Measurements from ENCODE around the gene DDX10. TPM values are rescaled to one million over a fixed set of nuclear protein-coding genes. Genes with fewer than 3 reads are reported as not detected.
"Not testable (repeated sequence)": the region's sequence is repeated elsewhere in the genome, so short reads cannot be mapped to it uniquely, and the experiment has no call there.

The DDX10 gene
- total RNA-seq, 1 experiment from 2014 or later = 38.7 TPM

- no peak for DNase-seq
- Histone ChIP-seq H3K27me3 (ENCODE audit: control insufficient read depth, insufficient read depth, low read length) (no peaks in the 10 kb centered on the region), H3K4me3 (ENCODE audit: insufficient read depth, low read depth, low read length) (no peak overlapping the region), H3K36me3 (replicated peaks; ENCODE audit: control insufficient read depth, insufficient read depth, low read length) (no peaks in the 10 kb centered on the region)
These were observed 125.8 kb downstream of the DDX10 start for GRCh38 chr11:108790501-108791299.

GRCh38 chr11:108793138-108793537 is 128.3 kb downstream of the DDX10 start:
- no peak overlapping the region for H3K4me3 ChIP-seq (ENCODE audit: insufficient read depth, low read depth, low read length)
- no peaks in the 10 kb centered on the region for H3K27me3 ChIP-seq (ENCODE audit: control insufficient read depth, insufficient read depth, low read length)

GRCh38 chr11:108793611-108794010 is 128.7 kb downstream of the DDX10 start:
- Histone ChIP-seq H3K4me3 (ENCODE audit: insufficient read depth, low read depth, low read length) (no peak overlapping the region), H3K36me3 (replicated peaks; ENCODE audit: control insufficient read depth, insufficient read depth, low read length) (no peaks in the 10 kb centered on the region), H3K27me3 (ENCODE audit: control insufficient read depth, insufficient read depth, low read length) (no peaks in the 10 kb centered on the region)
- DNase-seq = no peak

More at GRCh38 chr11:108793138-108793537, 128.3 kb downstream of the DDX10 start:
- no peaks in the 10 kb centered on the region for H3K36me3 ChIP-seq (replicated peaks; ENCODE audit: control insufficient read depth, insufficient read depth, low read length)
- no peak for DNase-seq

GRCh38 chr11:108796551-108796950 is 131.7 kb downstream of the DDX10 start:
- DNase-seq = peak; percentile 2
- Histone ChIP-seq H3K27me3 (ENCODE audit: control insufficient read depth, insufficient read depth, low read length) (no peaks in the 10 kb centered on the region), H3K36me3 (replicated peaks; ENCODE audit: control insufficient read depth, insufficient read depth, low read length) (no peaks in the 10 kb centered on the region), H3K4me3 (ENCODE audit: insufficient read depth, low read depth, low read length) (no peak overlapping the region)

GRCh38 chr11:108797578-108798100 is 132.8 kb downstream of the DDX10 start:
- DNase-seq = no peak
- Histone ChIP-seq H3K4me3 (ENCODE audit: insufficient read depth, low read depth, low read length) (no peak overlapping the region), H3K27me3 (ENCODE audit: control insufficient read depth, insufficient read depth, low read length) (no peaks in the 10 kb centered on the region), H3K36me3 (replicated peaks; ENCODE audit: control insufficient read depth, insufficient read depth, low read length) (no peaks in the 10 kb centered on the region)

- DNase-seq = no peak
- no peak overlapping the region for H3K4me3 ChIP-seq (ENCODE audit: insufficient read depth, low read depth, low read length)
These were observed 137.6 kb downstream of the DDX10 start for GRCh38 chr11:108802492-108802891.

GRCh38 chr11:108803776-108804175 is 138.9 kb downstream of the DDX10 start:
- no peak for DNase-seq
- Histone ChIP-seq H3K4me3 (ENCODE audit: insufficient read depth, low read depth, low read length) (no peak overlapping the region), H3K36me3 (replicated peaks; ENCODE audit: control insufficient read depth, insufficient read depth, low read length) (no peaks in the 10 kb centered on the region), H3K27me3 (ENCODE audit: control insufficient read depth, insufficient read depth, low read length) (no peaks in the 10 kb centered on the region)

More at GRCh38 chr11:108802492-108802891, 137.6 kb downstream of the DDX10 start:
- Histone ChIP-seq H3K36me3 (replicated peaks; ENCODE audit: control insufficient read depth, insufficient read depth, low read length) (no peaks in the 10 kb centered on the region), H3K27me3 (ENCODE audit: control insufficient read depth, insufficient read depth, low read length) (no peaks in the 10 kb centered on the region)

GRCh38 chr11:108804511-108804910 is 139.6 kb downstream of the DDX10 start:
- no peaks in the 10 kb centered on the region for H3K36me3 ChIP-seq (replicated peaks; ENCODE audit: control insufficient read depth, insufficient read depth, low read length)
- no peaks in the 10 kb centered on the region for H3K27me3 ChIP-seq (ENCODE audit: control insufficient read depth, insufficient read depth, low read length)
- H3K4me3 ChIP-seq (ENCODE audit: insufficient read depth, low read depth, low read length) = no peak overlapping the region
- DNase-seq = no peak

GRCh38 chr11:108805030-108805429 is 140.2 kb downstream of the DDX10 start:
- Histone ChIP-seq H3K36me3 (replicated peaks; ENCODE audit: control insufficient read depth, insufficient read depth, low read length) (no peaks in the 10 kb centered on the region), H3K4me3 (ENCODE audit: insufficient read depth, low read depth, low read length) (no peak overlapping the region), H3K27me3 (ENCODE audit: control insufficient read depth, insufficient read depth, low read length) (no peaks in the 10 kb centered on the region)
- no peak for DNase-seq

- Histone ChIP-seq H3K27me3 (ENCODE audit: control insufficient read depth, insufficient read depth, low read length) (no peaks in the 10 kb centered on the region), H3K4me3 (ENCODE audit: insufficient read depth, low read depth, low read length) (no peak overlapping the region), H3K36me3 (replicated peaks; ENCODE audit: control insufficient read depth, insufficient read depth, low read length) (no peaks in the 10 kb centered on the region)
- DNase-seq = no peak
These were observed 142.4 kb downstream of the DDX10 start for GRCh38 chr11:108807262-108807661.

- Histone ChIP-seq H3K4me3 (ENCODE audit: insufficient read depth, low read depth, low read length) (no peak overlapping the region), H3K27me3 (ENCODE audit: control insufficient read depth, insufficient read depth, low read length) (no peaks in the 10 kb centered on the region), H3K36me3 (replicated peaks; ENCODE audit: control insufficient read depth, insufficient read depth, low read length) (no peaks in the 10 kb centered on the region)
- no peak for DNase-seq
These were observed 148.2 kb downstream of the DDX10 start for GRCh38 chr11:108813086-108813485.

- no peak overlapping the region for H3K4me3 ChIP-seq (ENCODE audit: insufficient read depth, low read depth, low read length)
- H3K27me3 ChIP-seq (ENCODE audit: control insufficient read depth, insufficient read depth, low read length) = no peaks in the 10 kb centered on the region
- no peaks in the 10 kb centered on the region for H3K36me3 ChIP-seq (replicated peaks; ENCODE audit: control insufficient read depth, insufficient read depth, low read length)
- no peak for DNase-seq
These were observed 153.1 kb downstream of the DDX10 start for GRCh38 chr11:108817976-108818375.

GRCh38 chr11:108818971-108819370 is 154.1 kb downstream of the DDX10 start:
- Histone ChIP-seq H3K27me3 (ENCODE audit: control insufficient read depth, insufficient read depth, low read length) (no peaks in the 10 kb centered on the region), H3K36me3 (replicated peaks; ENCODE audit: control insufficient read depth, insufficient read depth, low read length) (no peaks in the 10 kb centered on the region), H3K4me3 (ENCODE audit: insufficient read depth, low read depth, low read length) (no peak overlapping the region)
- no peak for DNase-seq

- Histone ChIP-seq H3K4me3 (ENCODE audit: insufficient read depth, low read depth, low read length) (no peak overlapping the region), H3K36me3 (replicated peaks; ENCODE audit: control insufficient read depth, insufficient read depth, low read length) (no peaks in the 10 kb centered on the region), H3K27me3 (ENCODE audit: control insufficient read depth, insufficient read depth, low read length) (no peaks in the 10 kb centered on the region)
- no peak for DNase-seq
These were observed 155.1 kb downstream of the DDX10 start for GRCh38 chr11:108819957-108820356.

GRCh38 chr11:108823960-108824359 is 159.1 kb downstream of the DDX10 start:
- H3K4me3 ChIP-seq (ENCODE audit: insufficient read depth, low read depth, low read length); H3K36me3 ChIP-seq (replicated peaks; ENCODE audit: control insufficient read depth, insufficient read depth, low read length); DNase-seq; H3K27me3 ChIP-seq (ENCODE audit: control insufficient read depth, insufficient read depth, low read length): not testable (repeated sequence)
